Measurements from ENCODE around the gene HTR3C.
"Not testable (repeated sequence)": the region's sequence is repeated elsewhere in the genome, so short reads cannot be mapped to it uniquely, and the experiment has no call there.

HTR3C gene, protein sequence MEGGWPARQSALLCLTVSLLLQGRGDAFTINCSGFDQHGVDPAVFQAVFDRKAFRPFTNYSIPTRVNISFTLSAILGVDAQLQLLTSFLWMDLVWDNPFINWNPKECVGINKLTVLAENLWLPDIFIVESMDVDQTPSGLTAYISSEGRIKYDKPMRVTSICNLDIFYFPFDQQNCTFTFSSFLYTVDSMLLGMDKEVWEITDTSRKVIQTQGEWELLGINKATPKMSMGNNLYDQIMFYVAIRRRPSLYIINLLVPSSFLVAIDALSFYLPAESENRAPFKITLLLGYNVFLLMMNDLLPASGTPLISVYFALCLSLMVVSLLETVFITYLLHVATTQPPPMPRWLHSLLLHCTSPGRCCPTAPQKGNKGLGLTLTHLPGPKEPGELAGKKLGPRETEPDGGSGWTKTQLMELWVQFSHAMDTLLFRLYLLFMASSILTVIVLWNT

GRCh38 chr3:184052767-184053166 is at the start of gene HTR3C:
TSS of gene HTR3C (plus strand) at chr3:184053047. CDS start at chr3:184053081, 34 bp downstream.
- H3K27me3 ChIP-seq (ENCODE audit: control insufficient read depth in 1 of 2, insufficient read depth in 2 of 2, low read length in 2 of 2), result no peaks in the 10 kb centered on the region
- H3K27ac ChIP-seq (ENCODE audit: low read length), result no peak within 1 kb of the TSS
- H3K9ac ChIP-seq (ENCODE audit: low read length in 2 of 2), result no peak within 1 kb of the TSS
- H3K36me3 ChIP-seq (ENCODE audit: control insufficient read depth in 2 of 2, insufficient read depth in 2 of 2, low read length in 2 of 2), result no peaks in the 10 kb centered on the region
- no peaks in the 10 kb centered on the region for H3K9me3 ChIP-seq (ENCODE audit: control insufficient read depth in 2 of 2, low read length in 2 of 2)
- no peak within 1 kb of the TSS for H3K4me3 ChIP-seq (ENCODE audit: low read length in 2 of 2)
- no peaks in the 10 kb centered on the region for H3K4me1 ChIP-seq (ENCODE audit: control insufficient read depth, insufficient read depth, low read length)

- Histone ChIP-seq H3K4me3 (ENCODE audit: low read length in 2 of 2) (no peak overlapping the region), H3K9me3 (ENCODE audit: control insufficient read depth in 2 of 2, low read length in 2 of 2) (no peaks in the 10 kb centered on the region), H3K27me3 (ENCODE audit: control insufficient read depth in 1 of 2, insufficient read depth in 2 of 2, low read length in 2 of 2) (no peaks in the 10 kb centered on the region), H3K4me1 (ENCODE audit: control insufficient read depth, insufficient read depth, low read length) (peaks cover 5% of the 10 kb centered on the region), H3K36me3 (ENCODE audit: control insufficient read depth in 2 of 2, insufficient read depth in 2 of 2, low read length in 2 of 2) (peaks cover 4% of the 10 kb centered on the region in 2 donors), H3K27ac (ENCODE audit: low read length) (no peak overlapping the region), H3K9ac (ENCODE audit: low read length in 2 of 2) (no peak overlapping the region)
Measured at GRCh38 chr3:184003187-184003967, 49.5 kb upstream of the HTR3C start.

DNA sequence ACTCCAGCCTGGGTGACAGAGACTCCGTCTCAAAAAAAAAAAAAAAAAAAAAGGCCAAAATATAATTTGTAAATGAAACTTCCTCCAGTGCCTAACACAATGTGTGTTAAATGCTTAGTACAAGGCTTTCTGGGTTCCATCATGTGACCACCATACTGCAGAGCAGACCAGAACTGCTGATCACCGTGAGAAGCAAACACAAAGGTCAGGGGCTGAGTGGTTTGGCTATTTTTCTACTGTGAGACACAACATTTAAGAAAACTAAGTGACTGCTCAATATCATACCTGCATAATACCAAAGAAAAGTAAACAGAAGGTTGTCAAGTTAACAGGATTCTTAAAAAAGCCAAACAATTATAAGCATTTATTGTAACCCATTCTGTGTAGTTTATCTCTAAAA is 48.4 kb upstream of the HTR3C start:
- Histone ChIP-seq H3K9me3 (ENCODE audit: control insufficient read depth in 2 of 2, low read length in 2 of 2) (no peaks in the 10 kb centered on the region), H3K36me3 (ENCODE audit: control insufficient read depth in 2 of 2, insufficient read depth in 2 of 2, low read length in 2 of 2) (peaks cover 4 to 6% of the 10 kb centered on the region in 2 donors), H3K4me1 (ENCODE audit: control insufficient read depth, insufficient read depth, low read length) (peaks cover 5% of the 10 kb centered on the region), H3K27me3 (ENCODE audit: control insufficient read depth in 1 of 2, insufficient read depth in 2 of 2, low read length in 2 of 2) (no peaks in the 10 kb centered on the region), H3K4me3 (ENCODE audit: low read length in 2 of 2) (no peak overlapping the region), H3K27ac (ENCODE audit: low read length) (no peak overlapping the region), H3K9ac (ENCODE audit: low read length in 2 of 2) (no peak overlapping the region)

- Histone ChIP-seq H3K9me3 (ENCODE audit: control insufficient read depth in 2 of 2, low read length in 2 of 2) (no peaks in the 10 kb centered on the region), H3K36me3 (ENCODE audit: control insufficient read depth in 2 of 2, insufficient read depth in 2 of 2, low read length in 2 of 2) (peaks cover 0 to 6% of the 10 kb centered on the region in 2 donors), H3K27me3 (ENCODE audit: control insufficient read depth in 1 of 2, insufficient read depth in 2 of 2, low read length in 2 of 2) (no peaks in the 10 kb centered on the region), H3K9ac (ENCODE audit: low read length in 2 of 2) (no peak overlapping the region), H3K27ac (ENCODE audit: low read length) (no peak overlapping the region), H3K4me3 (ENCODE audit: low read length in 2 of 2) (peak overlapping the region in 1 of 2 donors; percentile 10), H3K4me1 (ENCODE audit: control insufficient read depth, insufficient read depth, low read length) (peaks cover 5% of the 10 kb centered on the region)
Measured at GRCh38 chr3:184005941-184006507, 46.8 kb upstream of the HTR3C start.

GRCh38 chr3:184007143-184007813 is 45.6 kb upstream of the HTR3C start:
- H3K4me1 ChIP-seq (ENCODE audit: control insufficient read depth, insufficient read depth, low read length); H3K27me3 ChIP-seq (ENCODE audit: control insufficient read depth in 1 of 2, insufficient read depth in 2 of 2, low read length in 2 of 2); H3K9ac ChIP-seq (ENCODE audit: low read length in 2 of 2); H3K36me3 ChIP-seq (ENCODE audit: control insufficient read depth in 2 of 2, insufficient read depth in 2 of 2, low read length in 2 of 2); H3K4me3 ChIP-seq (ENCODE audit: low read length in 2 of 2); H3K9me3 ChIP-seq (ENCODE audit: control insufficient read depth in 2 of 2, low read length in 2 of 2); H3K27ac ChIP-seq (ENCODE audit: low read length): not testable (repeated sequence)

DNA sequence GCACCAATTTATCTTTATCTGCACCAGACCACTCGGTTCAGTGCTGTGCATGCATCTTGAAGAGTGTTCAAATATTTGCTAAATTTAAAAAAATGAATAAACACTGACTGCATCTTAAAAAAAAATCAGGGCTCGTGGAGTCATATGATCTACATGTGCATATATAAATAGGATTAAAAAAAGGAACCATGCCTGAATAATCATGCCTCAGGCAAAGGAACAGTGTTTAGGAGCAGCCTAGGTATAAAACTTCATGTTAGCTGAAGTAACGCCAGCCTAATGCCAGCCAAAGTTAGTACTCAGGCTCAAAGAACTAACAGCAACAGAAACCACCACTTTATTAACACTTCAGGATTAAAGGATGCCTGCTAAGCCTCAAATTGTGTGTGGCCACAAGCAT is 44.7 kb upstream of the HTR3C start:
- no peak overlapping the region for H3K9ac ChIP-seq (ENCODE audit: low read length in 2 of 2)
- peaks cover 3 to 7% of the 10 kb centered on the region in 2 donors for H3K36me3 ChIP-seq (ENCODE audit: control insufficient read depth in 2 of 2, insufficient read depth in 2 of 2, low read length in 2 of 2)
- no peaks in the 10 kb centered on the region for H3K9me3 ChIP-seq (ENCODE audit: control insufficient read depth in 2 of 2, low read length in 2 of 2)
- H3K4me3 ChIP-seq (ENCODE audit: low read length in 2 of 2), result no peak overlapping the region
- no peaks in the 10 kb centered on the region for H3K27me3 ChIP-seq (ENCODE audit: control insufficient read depth in 1 of 2, insufficient read depth in 2 of 2, low read length in 2 of 2)
- peaks cover 5% of the 10 kb centered on the region for H3K4me1 ChIP-seq (ENCODE audit: control insufficient read depth, insufficient read depth, low read length)
- H3K27ac ChIP-seq (ENCODE audit: low read length), result no peak overlapping the region

DNA sequence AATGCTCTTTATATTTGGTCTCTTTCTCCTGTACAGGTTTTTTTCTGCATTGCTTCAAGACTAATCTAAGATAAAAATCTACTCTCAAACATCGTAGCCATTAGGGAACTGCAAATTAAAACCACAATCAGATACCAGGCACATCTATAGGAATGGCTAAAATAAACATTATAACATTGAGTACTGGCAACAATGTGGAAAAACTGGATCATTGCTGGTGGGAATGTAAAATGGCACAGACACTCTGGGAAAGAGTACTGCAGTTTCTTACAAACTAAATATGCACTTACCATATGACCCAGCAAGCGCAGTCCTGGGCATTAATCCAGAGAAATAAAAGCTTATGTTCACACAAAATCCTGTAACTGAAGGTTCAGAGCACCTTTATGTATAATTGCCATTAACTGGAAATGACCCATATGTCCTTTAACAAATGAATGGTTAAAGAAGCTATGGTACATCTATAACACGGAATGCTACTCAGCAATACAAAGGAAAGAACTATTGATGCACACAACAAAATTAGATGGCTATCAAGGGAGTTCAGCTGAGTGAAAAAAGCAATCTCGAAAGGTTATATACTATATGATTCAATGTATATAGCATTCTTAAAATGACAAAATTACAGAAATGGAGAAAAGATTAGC is 41.5 kb upstream of the HTR3C start:
- no peak overlapping the region for H3K9ac ChIP-seq (ENCODE audit: low read length in 2 of 2)
- no peaks in the 10 kb centered on the region for H3K27me3 ChIP-seq (ENCODE audit: control insufficient read depth in 1 of 2, insufficient read depth in 2 of 2, low read length in 2 of 2)
- no peak overlapping the region for H3K27ac ChIP-seq (ENCODE audit: low read length)
- H3K36me3 ChIP-seq (ENCODE audit: control insufficient read depth in 2 of 2, insufficient read depth in 2 of 2, low read length in 2 of 2), result peaks cover 3 to 7% of the 10 kb centered on the region in 2 donors
- peaks cover 4% of the 10 kb centered on the region for H3K4me1 ChIP-seq (ENCODE audit: control insufficient read depth, insufficient read depth, low read length)
- no peak overlapping the region for H3K4me3 ChIP-seq (ENCODE audit: low read length in 2 of 2)
- H3K9me3 ChIP-seq (ENCODE audit: control insufficient read depth in 2 of 2, low read length in 2 of 2), result no peaks in the 10 kb centered on the region

- Histone ChIP-seq H3K36me3 (ENCODE audit: control insufficient read depth in 2 of 2, insufficient read depth in 2 of 2, low read length in 2 of 2) (peaks cover 3 to 7% of the 10 kb centered on the region in 2 donors), H3K4me1 (ENCODE audit: control insufficient read depth, insufficient read depth, low read length) (peaks cover 13% of the 10 kb centered on the region), H3K27ac (ENCODE audit: low read length) (no peak overlapping the region), H3K9me3 (ENCODE audit: control insufficient read depth in 2 of 2, low read length in 2 of 2) (no peaks in the 10 kb centered on the region), H3K27me3 (ENCODE audit: control insufficient read depth in 1 of 2, insufficient read depth in 2 of 2, low read length in 2 of 2) (no peaks in the 10 kb centered on the region), H3K9ac (ENCODE audit: low read length in 2 of 2) (no peak overlapping the region), H3K4me3 (ENCODE audit: low read length in 2 of 2) (no peak overlapping the region)
Measured at GRCh38 chr3:184011937-184012889, 40.6 kb upstream of the HTR3C start.

- Histone ChIP-seq H3K27me3 (ENCODE audit: control insufficient read depth in 1 of 2, insufficient read depth in 2 of 2, low read length in 2 of 2) (no peaks in the 10 kb centered on the region), H3K9ac (ENCODE audit: low read length in 2 of 2) (no peak overlapping the region), H3K9me3 (ENCODE audit: control insufficient read depth in 2 of 2, low read length in 2 of 2) (no peaks in the 10 kb centered on the region), H3K4me3 (ENCODE audit: low read length in 2 of 2) (no peak overlapping the region), H3K36me3 (ENCODE audit: control insufficient read depth in 2 of 2, insufficient read depth in 2 of 2, low read length in 2 of 2) (peaks cover 3% of the 10 kb centered on the region in 2 donors), H3K4me1 (ENCODE audit: control insufficient read depth, insufficient read depth, low read length) (peaks cover 18% of the 10 kb centered on the region), H3K27ac (ENCODE audit: low read length) (no peak overlapping the region)
Measured at GRCh38 chr3:184015381-184016019, 37.3 kb upstream of the HTR3C start.
